GM04504 (cell line): ENCODE data around the gene FBXO31.
"Not testable (repeated sequence)": the region's sequence is repeated elsewhere in the genome, so short reads cannot be mapped to it uniquely, and the experiment has no call there.

Experiments
- DNase-seq: peaks from one replicate; pipeline ENCODE4 v3.0.0-alpha.2; 2012; ENCODE audit warnings: low read depth

FBXO31 gene

DNA sequence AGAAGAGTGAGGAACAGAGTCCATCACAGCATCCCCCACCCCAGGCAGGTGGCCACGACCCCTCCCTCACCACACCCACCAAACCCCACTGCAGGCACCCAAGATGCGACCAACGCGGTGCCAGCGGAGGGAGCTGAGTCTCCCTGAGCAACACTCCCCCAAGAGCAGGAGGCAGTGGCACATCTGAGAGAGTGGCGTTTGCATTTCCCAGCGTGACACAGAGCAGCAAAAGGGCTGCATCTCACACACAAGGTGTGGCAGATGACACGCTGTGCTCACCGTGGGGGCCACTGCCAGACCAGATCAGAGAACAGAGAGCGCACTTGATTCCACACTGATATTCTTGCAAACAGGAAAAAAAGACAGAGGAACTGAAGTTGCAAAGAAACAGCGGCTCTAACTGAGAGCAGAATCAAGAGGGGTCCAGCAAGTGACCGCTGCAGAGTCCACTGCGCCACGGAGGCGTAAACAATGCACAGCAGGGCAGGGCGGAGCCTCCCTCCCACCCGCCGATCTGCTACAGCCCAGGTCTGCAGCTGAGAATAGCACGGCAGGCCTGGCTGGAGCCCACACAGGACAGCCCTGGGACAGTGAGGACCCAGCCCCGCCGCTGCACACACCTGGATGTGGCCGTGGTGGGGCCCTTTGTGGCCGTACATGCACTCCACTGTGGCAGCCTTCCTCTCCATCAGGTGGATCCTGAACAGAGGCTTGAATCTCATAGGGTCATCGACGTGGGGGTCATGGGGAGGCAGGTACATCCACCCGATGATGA lies 40.4 kb downstream of the FBXO31 start:
- no peak for DNase-seq

DNA sequence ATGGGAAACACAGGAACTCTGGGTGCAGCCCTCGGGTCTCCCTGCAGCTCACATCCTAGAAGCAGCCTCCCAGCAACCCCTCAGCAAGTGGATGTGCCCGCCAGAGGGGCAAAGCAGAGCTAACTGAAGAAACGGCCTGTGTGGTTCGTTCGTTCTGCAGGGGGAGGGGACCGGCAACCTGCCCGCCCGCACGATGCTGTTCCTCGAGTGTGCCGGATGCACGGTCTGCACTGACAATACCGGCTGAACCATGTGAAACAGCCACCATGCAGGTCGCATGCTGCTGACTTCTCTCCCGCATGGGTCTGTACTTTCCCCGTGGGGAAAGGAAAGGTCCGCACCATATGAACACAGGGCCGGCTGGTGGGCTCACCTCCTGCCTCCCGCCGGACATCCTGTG lies 41.1 kb downstream of the FBXO31 start:
- DNase-seq: no peak

DNA sequence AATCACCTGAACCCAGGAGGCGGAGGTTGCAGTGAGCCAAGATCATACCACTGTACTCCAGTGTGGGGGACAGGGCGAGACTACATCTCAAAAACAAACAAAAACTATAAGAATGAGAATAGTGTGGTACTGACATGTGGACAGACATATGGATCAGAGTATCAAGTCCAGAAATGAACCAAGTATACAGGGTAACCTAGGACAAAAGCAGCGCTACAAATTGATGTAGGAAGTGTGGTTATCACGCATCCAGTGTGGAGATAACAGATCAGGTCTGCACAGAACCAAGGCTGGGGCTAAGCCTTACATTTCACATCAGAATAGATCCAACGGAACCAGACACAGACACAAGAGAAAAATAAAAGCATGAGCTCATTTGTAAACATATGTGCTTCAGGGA lies 43.4 kb downstream of the FBXO31 start:
- DNase-seq: no peak

DNA sequence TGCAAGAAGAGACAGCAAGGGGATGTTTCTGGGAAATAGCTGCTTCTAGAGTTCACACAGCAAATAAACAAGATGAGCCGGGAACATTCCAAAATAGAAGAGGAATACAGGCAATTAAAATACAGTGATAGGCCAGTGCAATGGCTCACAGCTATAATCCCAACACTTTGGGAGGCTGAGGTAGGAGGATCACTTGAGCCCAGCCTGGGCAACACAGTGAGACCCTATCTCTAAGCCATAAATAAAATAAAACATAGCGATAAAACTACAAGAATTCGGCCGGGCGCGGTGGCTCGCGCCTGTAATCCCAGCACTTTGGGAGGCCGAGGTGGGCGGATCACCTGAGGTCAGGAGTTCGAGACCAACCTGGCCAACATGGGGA lies 43.9 kb downstream of the FBXO31 start:
- DNase-seq: not testable (repeated sequence)

DNA sequence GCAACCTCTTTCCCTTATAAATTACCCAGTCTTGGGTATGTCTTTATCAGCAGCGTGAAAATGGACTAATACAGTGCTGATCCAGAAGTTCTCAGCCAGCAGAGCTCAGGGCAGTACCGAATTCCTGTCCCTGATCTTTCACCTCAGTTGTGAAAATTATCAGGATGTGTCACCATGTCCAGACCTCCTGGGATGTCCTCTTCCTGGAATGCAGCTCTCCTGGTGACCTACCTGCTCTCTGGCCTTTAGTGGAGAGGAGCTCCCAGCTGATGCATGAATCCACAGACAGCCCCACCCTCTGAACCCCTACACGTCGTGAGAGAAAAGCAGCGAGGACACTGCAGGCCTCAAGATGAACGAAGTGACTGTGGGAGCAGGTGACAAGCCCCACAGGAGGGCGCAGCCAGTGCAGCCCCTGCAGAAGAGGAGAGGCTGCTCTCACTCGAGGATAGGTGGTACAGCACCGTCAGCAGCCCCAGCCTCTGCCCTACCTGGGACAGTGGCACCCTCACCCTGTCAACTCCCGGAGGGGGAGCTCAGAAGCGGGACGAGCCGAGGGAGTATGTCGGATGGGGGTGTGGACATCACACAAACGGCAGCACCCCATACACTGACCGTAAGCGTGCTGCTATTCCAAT lies 44.4 kb downstream of the FBXO31 start:
- DNase-seq: no peak

DNA sequence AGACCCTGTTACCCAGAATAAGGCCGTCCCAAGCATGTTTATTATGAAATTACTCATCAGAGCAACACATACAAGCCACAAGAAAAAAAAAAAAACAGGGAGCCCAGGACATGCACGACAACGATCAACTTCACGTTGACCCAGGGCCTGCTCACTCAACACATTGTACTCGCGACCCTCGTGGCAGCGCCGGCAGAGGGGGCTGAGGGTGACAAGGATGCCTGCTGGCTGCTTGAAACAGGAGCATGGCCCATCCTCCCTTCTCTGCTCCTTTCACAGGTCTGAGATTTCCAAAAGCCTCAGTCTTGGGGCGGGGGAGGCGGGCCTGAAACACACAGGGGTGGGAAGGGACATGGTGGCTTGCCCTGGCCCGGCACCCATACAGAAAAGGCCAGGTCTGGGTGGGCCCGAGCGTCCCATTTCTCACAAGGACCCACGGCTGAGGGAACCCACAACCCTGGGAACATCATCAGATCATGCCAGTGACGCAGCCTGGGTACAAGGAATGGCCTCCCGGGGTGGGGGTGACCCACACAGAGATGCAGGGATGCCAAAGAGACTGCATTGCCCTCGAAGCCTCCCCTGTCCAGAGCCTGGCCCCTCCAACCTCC lies 45.3 kb downstream of the FBXO31 start:
- no peak for DNase-seq

DNA sequence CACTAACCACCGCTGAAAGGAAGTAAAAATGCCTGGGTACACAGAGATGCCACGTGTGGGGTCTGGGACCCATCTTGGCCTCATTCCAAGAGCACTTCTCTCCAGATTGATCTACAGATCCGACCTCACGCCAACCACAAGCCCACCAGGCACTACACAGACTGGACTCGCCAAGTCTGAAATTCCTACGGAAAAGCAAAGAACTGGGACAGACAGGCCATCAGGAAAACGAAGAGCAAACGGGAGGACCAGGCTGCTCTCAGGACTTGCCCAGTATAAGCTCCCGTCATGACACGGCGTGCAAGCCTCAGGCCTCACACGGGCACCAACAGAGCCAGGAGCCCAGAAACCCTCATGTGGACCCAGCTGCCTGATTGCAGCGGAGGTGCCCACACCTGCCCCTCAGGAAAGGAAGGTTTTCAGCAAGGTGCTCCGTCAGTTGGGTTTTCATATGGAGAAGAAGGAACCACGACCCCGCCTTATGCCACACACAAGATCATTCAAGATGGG lies 46.3 kb downstream of the FBXO31 start:
- no peak for DNase-seq

DNA sequence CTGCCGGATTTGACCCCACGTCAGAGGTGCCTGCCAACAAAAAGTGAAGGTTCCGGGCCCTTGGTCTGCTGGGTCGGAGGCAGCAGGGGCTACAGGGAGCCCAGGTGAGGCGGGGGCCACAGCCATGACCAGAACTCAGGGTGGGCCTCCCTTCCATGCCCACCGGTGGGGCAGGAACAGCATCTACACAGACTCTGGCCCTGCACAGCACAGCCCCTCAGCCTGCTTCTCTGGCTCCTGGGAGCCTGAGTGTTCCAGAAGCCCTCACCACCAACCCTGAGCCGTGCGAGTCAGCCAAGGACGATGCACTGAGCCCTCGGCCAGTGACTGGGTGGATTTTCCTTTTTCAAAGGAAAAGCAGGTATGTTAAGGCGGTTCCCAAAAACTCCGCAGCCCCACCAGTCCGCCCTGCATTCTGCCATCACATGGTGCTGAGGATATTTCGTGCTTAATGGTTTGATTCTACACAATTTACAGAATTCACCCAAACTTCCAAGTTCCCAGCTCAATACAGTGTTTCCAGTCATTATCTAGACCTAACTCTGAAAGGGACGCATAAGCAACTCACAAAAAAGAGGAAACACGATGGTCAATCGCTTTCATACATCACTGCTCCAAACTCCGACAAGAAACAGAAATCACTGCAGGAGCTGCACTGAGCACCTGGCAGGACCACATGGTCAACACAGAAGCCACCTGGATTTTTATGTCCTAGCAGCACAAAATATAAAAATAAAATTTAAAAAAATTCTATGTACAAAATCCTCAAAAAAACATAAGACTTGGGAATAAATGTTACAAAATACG lies 46.9 kb downstream of the FBXO31 start:
- no peak for DNase-seq

DNA sequence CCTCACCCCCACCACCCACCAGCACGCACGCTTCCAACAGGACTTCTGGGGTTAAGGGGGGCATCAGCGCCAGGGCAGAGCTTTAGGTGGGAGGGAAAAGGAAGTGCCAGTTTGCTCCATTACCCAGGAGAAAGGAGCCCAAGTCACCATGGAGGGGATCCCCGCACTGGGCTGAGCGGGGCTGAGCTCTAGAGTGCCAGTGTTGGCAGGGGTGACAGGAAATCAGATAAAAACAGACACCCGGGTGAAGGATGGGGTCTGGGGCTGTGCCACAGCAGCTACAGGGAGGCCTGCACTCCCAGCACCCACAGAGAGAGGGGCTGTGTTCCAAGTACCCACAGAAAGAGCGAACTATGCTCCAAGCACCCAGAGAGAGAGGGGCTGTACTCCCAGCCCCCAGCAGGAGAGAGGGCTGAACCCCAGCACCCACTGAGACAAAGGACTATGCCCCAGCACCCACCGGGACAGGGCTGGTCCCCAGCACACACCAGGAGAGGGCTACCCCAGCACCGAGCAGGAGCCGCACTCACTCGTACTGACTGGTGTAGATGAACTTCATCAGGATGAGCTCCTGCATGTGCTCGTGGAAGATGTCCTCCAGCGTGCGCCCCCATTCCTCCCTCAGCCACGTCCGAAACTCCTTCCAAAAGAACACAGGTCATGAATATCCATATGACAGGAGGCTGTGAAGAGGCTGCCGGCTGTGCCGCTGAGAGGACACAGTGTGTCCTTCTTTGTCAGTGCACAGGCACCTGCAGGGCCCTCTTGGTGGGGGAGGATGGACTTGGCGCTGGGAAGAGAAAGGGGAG lies 47.7 kb downstream of the FBXO31 start:
- DNase-seq: no peak

DNA sequence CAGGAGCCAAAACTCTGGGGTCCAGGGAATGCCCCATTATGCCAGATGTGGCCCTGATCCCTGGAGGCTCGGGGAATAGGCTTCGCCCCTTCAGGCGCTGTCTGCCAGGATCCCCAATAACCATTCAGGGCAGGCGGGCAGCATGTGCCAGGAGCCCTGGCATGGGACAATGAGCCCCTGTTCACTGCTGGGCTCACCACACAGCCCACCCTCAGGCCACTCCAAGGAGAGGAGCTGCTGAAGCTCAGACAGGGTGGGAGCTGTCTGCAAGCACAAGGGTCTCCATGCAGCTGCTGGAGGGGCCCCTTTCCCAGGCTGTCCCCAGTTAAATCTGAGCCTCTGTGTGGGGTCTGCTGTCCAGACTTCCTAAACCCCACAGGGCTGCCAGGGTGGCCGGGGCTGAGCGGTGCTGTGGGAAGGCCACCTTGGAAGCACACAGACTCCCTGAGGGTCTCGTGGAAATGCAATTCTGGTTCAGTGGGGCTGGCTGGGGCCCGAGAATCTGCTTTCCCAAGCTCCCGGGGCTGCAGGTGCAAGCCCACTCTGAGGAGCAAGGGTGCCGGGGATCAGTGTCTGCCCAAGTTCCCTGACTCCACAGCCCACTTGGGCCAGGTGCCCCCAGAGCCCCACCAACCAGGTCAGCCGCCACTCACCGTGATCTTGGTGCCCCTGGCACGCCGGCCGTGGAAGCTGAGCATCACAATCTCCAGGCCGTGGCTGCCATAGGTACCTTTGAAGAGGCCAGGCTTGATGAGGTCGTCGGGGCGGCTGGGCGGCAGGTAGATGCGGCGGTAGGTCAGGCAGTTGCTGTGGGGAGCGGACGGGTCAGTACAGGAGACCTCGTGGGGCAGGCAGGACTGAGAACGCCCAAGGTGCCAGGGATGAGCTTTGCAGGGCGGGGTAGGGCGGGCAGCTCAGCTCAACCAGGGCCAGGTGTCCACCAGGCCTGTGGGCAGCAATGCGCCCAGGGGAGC lies 48.6 kb downstream of the FBXO31 start:
- no peak for DNase-seq

DNA sequence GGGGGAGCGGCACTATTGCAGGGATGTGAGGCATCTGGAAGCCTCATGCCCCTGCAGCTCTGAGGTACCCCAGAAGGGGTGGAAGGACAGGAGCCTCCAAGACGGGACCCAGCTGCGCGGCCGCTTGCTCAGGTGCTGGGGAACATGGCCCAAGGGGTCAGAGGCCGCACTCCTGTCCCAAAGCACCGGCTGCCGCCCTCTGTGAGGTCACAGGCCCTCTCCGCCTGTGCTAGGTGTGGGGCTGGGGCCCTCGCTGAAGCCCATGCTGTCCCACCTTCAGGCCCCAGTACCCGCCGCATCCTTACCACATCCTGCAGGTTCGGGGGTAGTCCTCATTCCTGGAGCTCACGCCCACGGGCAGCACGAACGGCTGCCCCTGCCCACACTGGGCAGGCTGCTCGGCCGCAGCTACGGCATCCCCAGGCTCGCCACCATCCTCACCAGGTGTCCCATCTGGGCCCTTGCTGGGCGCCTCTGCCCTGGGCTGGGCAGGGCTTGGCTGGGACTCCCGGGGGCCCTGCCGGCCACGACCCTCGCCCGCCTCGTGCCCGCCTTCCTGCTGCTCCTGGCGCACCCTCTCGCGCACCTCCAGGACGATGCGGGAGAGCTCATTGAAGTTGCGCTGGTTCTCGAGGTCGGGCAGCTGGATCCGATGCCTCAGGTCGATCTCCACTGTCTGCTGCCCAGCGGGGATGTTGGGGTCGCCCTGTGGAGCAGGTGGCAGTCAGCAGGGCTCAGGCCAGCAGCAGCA lies 49.8 kb downstream of the FBXO31 start:
- no peak for DNase-seq

DNA sequence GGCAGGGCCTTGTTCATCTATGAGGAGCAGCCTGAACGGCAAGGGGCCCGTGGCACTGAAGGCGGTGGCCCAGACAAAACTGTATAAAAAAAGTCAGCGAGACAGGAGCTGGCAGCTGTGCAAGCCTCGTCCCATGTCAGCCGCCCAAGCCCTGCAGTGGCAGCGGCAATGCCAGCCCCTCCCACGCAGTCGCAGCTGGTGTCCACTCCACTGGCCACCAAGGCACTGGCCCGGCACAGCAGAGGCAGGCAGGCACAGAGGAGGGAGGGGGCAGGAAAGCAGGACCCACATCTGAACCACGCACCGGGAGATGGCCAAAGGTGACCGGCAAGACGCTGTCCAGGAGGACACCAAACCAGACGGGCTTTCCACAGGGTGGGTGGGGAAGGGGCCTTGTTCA lies 50.5 kb downstream of the FBXO31 start:
- DNase-seq: no peak

DNA sequence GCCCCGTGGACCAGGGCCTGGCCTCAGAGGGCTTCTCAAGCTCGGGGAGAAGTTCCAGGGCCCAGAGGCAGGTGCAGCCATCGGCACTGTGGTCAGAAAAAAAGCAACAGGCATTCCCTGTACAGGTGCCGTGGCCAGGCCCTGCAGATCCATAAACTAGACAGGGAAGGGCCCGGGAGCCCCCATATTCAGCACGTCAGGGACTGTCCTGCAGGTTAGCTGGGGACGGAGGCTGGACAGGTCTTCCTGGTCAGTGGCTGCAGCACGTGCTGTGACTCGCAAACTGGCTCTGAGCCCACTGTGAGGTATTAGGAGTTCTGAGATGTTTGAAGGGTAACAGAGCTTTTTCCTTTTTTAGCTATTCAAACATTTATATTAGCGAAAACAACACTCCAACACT lies 51.4 kb downstream of the FBXO31 start:
- no peak for DNase-seq

DNA sequence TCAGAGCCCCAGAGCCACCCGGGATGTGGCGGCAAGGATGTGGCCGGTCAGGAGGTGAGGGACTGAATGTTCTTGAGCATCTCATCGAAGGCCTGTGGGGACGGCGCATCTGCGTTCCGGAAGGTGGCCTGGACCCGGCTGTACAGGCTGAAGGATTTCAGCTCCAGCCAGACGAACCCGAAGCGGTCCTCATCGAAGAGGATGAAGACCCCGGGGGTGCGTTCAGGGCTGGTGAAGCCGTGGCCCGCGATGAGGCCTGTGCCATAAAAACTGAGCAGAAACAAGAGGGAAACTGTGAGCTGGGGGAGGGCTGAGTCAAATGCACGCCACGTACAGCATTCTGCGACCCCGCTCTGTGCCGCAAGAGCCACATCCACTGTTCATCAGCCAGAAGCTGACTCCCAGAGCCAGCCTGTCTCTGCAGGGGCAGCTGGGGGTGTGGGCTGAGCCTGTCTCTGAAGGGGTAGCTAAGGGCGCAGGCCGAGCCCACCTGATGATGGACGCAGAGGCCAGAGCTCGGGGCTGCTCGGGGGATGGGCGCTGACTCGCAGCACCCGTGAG lies 52.3 kb downstream of the FBXO31 start:
- DNase-seq: no peak

DNA sequence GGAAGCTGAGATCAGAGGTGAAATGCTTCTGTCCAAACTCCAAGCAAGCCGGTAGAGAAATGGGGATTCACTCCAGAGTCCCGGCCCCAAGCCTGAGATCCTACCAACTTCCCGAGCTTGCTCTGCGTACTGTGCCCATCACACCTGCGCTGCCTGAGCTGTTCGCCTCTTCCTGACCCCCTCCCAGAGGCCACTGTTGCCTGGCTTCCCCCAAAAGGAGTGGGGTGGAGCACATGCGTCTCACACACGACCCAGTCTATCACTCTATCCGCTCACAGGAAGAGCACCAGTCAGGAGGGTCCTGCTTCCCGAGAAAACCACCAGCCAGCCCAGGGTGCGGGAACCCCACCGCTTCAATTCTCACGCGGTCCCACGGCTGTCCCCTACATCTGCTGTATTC lies 52.9 kb downstream of the FBXO31 start:
- DNase-seq: no peak

DNA sequence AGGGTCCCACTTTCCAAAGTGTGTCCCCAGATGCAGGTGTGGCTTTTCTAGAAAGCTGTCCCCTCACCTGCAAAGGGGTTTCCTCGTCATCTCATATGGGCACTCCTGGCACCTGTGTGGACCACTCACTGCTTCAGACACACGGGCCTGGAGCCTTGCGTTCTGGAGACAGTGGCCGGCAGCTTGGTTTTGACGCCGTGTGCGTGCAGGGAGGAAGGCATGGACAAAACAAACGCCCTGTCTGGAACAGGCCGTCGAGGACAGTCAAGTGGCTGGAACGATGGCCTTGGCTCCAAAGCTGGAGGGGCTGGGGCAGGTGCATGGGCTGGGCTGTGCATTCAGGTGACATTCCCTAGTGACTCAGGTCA lies 53.3 kb downstream of the FBXO31 start:
- DNase-seq: no peak

DNA sequence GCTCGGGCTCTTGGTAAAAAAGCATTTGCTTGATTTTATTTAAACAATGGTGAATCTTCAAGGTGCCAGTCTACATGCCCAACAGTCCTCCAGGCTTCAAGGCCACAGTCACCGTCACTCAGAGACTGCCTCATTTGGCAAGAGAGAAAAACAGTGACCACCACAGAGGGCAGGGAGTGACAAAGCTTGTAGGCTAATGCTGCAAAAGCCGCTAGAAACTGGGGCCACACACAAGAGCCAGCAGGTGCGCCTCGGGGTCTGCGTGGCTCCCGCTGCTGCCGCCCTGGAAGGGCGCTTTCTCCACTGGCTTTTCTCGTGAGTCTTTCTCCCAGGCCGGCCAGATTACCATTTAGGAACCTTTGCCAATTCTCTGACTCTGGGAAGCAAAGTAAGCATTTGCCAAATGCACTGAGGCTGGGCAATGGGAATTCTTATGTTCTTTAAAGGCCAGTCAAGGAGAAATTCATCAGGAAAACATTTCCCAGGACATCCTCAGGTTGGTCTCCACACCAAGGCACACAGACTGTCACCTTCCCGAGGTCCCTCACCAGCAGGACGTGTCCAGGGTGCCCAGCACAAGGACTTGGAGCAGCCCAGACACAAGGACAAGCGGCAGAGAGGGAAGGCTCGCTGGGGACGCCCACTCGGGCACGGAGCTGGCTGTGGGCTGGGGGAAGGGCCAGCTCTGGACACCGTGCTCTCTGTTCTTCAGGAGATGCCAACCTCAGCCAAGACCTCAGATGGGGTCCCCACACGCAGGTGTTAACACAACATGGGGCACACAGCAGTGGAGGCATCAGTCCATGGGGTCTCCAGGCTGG lies 53.9 kb downstream of the FBXO31 start:
- DNase-seq: no peak

DNA sequence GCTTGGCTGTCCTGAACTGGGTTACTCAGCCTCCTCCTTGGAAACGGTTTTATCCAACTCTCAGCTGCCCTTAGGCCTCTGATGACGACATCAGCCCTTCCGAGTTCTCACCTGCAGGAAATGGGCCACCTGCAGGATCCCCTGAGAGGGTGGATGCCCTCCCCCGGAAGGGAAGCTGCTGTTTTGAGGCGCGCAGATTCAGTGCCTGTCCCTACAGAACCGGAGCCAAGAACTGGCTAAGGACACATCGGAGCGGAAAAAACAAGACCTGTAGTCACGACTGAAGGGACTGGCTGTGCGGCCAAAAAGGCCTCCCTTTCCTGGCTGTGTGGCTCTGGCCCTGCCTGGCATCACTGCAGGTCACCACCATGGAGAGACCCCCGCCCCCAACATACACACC lies 54.7 kb downstream of the FBXO31 start:
- no peak for DNase-seq
